ENCODE measurements around the gene MYH10.

MYH10 gene

DNA sequence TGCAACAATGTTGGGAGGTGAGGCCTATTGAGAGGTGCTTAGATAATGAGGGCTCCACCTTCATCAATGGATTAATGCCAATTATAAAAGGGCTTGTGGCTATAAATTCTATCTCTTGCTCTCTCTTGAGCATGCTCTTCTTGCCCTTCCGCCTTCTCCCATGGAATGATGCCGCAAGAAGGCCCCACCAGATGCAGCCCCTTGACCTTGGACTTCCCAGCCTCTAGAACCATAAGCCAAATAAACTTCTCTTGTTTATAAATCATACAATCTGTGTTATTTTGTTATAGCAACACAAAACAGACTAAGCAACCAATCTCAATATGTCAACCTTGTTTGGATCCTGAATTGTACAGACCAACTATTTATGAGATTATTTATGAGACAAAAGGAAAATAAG, 20.0 kb downstream of the MYH10 start:
- no peaks in the 10 kb centered on the region for H4K20me1 ChIP-seq (ENCODE audit: insufficient read depth, low read length)
- H3K27me3 ChIP-seq (replicated peaks; ENCODE audit: insufficient read depth, low read length), result no peaks in the 10 kb centered on the region
- no peaks in the 10 kb centered on the region for H3K36me3 ChIP-seq (replicated peaks; ENCODE audit: insufficient read depth, low read length)
- H3K9ac ChIP-seq (ENCODE audit: low read length), result no peak overlapping the region
- 0 out of 2 replicates have a peak, but pooled peaks cover 12% of the 10 kb centered on the region for H3F3A ChIP-seq (ENCODE audit: insufficient read depth, low read length)
- no peak overlapping the region for H3K4me3 ChIP-seq (ENCODE audit: low read length)
- H3K4me1 ChIP-seq (ENCODE audit: low read length), result peaks cover 12% of the 10 kb centered on the region
- H3K9me3 ChIP-seq (replicated peaks; ENCODE audit: insufficient read depth, low read length), result no peaks in the 10 kb centered on the region
- H2AFZ ChIP-seq (ENCODE audit: low read length), result no peak overlapping the region
- H3K27ac ChIP-seq (ENCODE audit: low read length), result no peak overlapping the region
- TF ChIP-seq EZH2 (optimal IDR thresholded peaks at IDR 0.05; ENCODE audit: low read depth, low read length), result no peak
- TF ChIP-seq EZH2phosphoT487 (IDR thresholded peaks at IDR 0.05; ENCODE audit: low read length), result no peak
- TF ChIP-seq, protein P1, sequence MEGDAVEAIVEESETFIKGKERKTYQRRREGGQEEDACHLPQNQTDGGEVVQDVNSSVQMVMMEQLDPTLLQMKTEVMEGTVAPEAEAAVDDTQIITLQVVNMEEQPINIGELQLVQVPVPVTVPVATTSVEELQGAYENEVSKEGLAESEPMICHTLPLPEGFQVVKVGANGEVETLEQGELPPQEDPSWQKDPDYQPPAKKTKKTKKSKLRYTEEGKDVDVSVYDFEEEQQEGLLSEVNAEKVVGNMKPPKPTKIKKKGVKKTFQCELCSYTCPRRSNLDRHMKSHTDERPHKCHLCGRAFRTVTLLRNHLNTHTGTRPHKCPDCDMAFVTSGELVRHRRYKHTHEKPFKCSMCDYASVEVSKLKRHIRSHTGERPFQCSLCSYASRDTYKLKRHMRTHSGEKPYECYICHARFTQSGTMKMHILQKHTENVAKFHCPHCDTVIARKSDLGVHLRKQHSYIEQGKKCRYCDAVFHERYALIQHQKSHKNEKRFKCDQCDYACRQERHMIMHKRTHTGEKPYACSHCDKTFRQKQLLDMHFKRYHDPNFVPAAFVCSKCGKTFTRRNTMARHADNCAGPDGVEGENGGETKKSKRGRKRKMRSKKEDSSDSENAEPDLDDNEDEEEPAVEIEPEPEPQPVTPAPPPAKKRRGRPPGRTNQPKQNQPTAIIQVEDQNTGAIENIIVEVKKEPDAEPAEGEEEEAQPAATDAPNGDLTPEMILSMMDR (IDR thresholded peaks at IDR 0.05; ENCODE audit: low read length), result no peak
- H3K4me2 ChIP-seq (ENCODE audit: low read depth, low read length), result no peak overlapping the region
- H3K9me2 ChIP-seq (replicated peaks; ENCODE audit: insufficient read depth, low read length), result no peaks in the 10 kb centered on the region
- peaks cover 38% of the 10 kb centered on the region for H3K79me2 ChIP-seq (ENCODE audit: low read length)
- no peak for DNase-seq

DNA sequence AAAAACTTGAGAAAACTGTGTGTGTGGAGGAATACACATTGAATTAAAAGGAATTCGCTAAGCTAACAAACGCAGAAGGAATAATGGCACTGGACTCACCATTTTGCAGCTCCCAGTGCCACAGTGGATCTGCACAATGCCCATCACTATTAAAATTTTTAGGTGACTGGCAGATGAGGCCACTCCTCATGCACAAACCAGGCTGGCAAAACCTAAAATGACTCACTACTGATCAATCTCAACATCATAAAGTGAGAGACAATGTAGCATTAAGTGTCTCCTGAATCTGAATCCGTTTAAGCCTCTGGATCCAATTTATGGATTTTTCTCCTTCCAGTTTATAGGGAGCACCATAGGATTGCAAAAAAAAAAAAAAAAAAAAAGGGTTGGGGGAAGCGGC, 20.6 kb downstream of the MYH10 start:
- Histone ChIP-seq H2AFZ (ENCODE audit: low read length) (no peak overlapping the region), H3K4me2 (ENCODE audit: low read depth, low read length) (no peak overlapping the region), H3K9me2 (replicated peaks; ENCODE audit: insufficient read depth, low read length) (no peaks in the 10 kb centered on the region), H3K9ac (ENCODE audit: low read length) (no peak overlapping the region), H3K36me3 (replicated peaks; ENCODE audit: insufficient read depth, low read length) (no peaks in the 10 kb centered on the region), H3K4me3 (ENCODE audit: low read length) (no peak overlapping the region), H3K4me1 (ENCODE audit: low read length) (peaks cover 12% of the 10 kb centered on the region), H3K79me2 (ENCODE audit: low read length) (peaks cover 38% of the 10 kb centered on the region), H3K27ac (ENCODE audit: low read length) (no peak overlapping the region), H3F3A (ENCODE audit: insufficient read depth, low read length) (0 out of 2 replicates have a peak, but pooled peaks cover 12% of the 10 kb centered on the region), H3K27me3 (replicated peaks; ENCODE audit: insufficient read depth, low read length) (no peaks in the 10 kb centered on the region), H3K9me3 (replicated peaks; ENCODE audit: insufficient read depth, low read length) (no peaks in the 10 kb centered on the region), H4K20me1 (ENCODE audit: insufficient read depth, low read length) (no peaks in the 10 kb centered on the region)
- DNase-seq, result no peak
- TF ChIP-seq, protein P1 (IDR thresholded peaks at IDR 0.05; ENCODE audit: low read length), result no peak
- no peak for TF ChIP-seq EZH2phosphoT487 (IDR thresholded peaks at IDR 0.05; ENCODE audit: low read length)
- TF ChIP-seq EZH2 (optimal IDR thresholded peaks at IDR 0.05; ENCODE audit: low read depth, low read length), result no peak

DNA sequence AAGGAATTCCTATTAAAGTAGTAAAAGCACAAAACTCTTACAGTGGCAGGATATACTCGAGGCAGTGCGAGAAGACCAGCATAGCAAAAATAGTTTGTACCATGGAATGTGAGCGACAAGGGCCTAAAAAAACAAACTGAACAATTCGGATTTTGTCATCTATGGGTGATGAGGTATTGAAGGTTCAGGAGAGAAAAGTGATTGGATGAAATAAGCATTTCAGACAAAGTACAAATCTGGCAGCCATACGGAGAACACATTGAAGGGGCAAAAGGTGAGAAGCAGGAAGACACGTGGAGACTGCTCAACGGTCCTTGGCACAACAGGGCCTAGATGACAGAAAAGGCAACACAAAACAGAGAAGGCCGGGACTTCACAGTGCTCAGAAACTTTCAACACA, 22.5 kb downstream of the MYH10 start:
- Histone ChIP-seq H3K36me3 (replicated peaks; ENCODE audit: insufficient read depth, low read length) (no peaks in the 10 kb centered on the region), H3K4me3 (ENCODE audit: low read length) (no peak overlapping the region), H3K79me2 (ENCODE audit: low read length) (peaks cover 26% of the 10 kb centered on the region), H3K9me3 (replicated peaks; ENCODE audit: insufficient read depth, low read length) (no peaks in the 10 kb centered on the region), H3K27ac (ENCODE audit: low read length) (no peak overlapping the region), H3K4me2 (ENCODE audit: low read depth, low read length) (no peak overlapping the region), H2AFZ (ENCODE audit: low read length) (no peak overlapping the region), H4K20me1 (ENCODE audit: insufficient read depth, low read length) (no peaks in the 10 kb centered on the region), H3K9ac (ENCODE audit: low read length) (no peak overlapping the region), H3F3A (ENCODE audit: insufficient read depth, low read length) (0 out of 2 replicates have a peak, but pooled peaks cover 12% of the 10 kb centered on the region), H3K9me2 (replicated peaks; ENCODE audit: insufficient read depth, low read length) (no peaks in the 10 kb centered on the region), H3K4me1 (ENCODE audit: low read length) (peaks cover 12% of the 10 kb centered on the region), H3K27me3 (replicated peaks; ENCODE audit: insufficient read depth, low read length) (no peaks in the 10 kb centered on the region)
- TF ChIP-seq, protein P1 (IDR thresholded peaks at IDR 0.05; ENCODE audit: low read length), result no peak
- no peak for TF ChIP-seq EZH2phosphoT487 (IDR thresholded peaks at IDR 0.05; ENCODE audit: low read length)
- no peak for TF ChIP-seq EZH2 (optimal IDR thresholded peaks at IDR 0.05; ENCODE audit: low read depth, low read length)
- DNase-seq, result no peak

Data from MM.1S (cell line).